Neuron (in vitro differentiated cells): Measurements from ENCODE around the gene NDFIP1.
"Not testable (repeated sequence)": the region's sequence is repeated elsewhere in the genome, so short reads cannot be mapped to it uniquely, and the experiment has no call there.

ENCODE experiments used
- H2AFZ ChIP-seq: one replicate; pipeline ENCODE4 v1.6.1; 2013; ENCODE audit warnings: low read depth, mild to moderate bottlenecking, inconsistent platforms, low read length, moderate library complexity
- H3K27me3 ChIP-seq: one replicate; pipeline ENCODE4 v1.6.1; 2013; ENCODE audit warnings: low read length; ENCODE audit not compliant: insufficient read depth
- H3K36me3 ChIP-seq: one replicate; pipeline ENCODE4 v1.6.1; 2013; ENCODE audit warnings: low read length; ENCODE audit not compliant: insufficient read depth
- H3K4me1 ChIP-seq: one replicate; pipeline ENCODE4 v1.6.1; 2013; ENCODE audit warnings: low read length; ENCODE audit not compliant: insufficient read depth
- H3K4me3 ChIP-seq: 2 replicates; pipeline ENCODE4 v1.5.1; 2013; ENCODE audit warnings: mild to moderate bottlenecking, low read length, moderate library complexity
- H3K9me3 ChIP-seq: one replicate; pipeline ENCODE4 v1.6.1; 2013; ENCODE audit warnings: low read length

NDFIP1 gene

GRCh38 chr5:142133330-142134206 is 25.0 kb downstream of the NDFIP1 start:
- H3K36me3 ChIP-seq: peaks cover 58% of the 10 kb centered on the region
- no peak overlapping the region for H2AFZ ChIP-seq
- H3K9me3 ChIP-seq: no peaks in the 10 kb centered on the region
- no peak overlapping the region for H3K4me3 ChIP-seq
- H3K27me3 ChIP-seq: no peaks in the 10 kb centered on the region
- H3K4me1 ChIP-seq: no peaks in the 10 kb centered on the region

- Histone ChIP-seq H2AFZ (no peak overlapping the region), H3K27me3 (no peaks in the 10 kb centered on the region), H3K36me3 (peaks cover 62% of the 10 kb centered on the region), H3K4me1 (no peaks in the 10 kb centered on the region), H3K4me3 (no peak overlapping the region), H3K9me3 (no peaks in the 10 kb centered on the region)
Observed at GRCh38 chr5:142134331-142135010, 25.9 kb downstream of the NDFIP1 start.

- no peaks in the 10 kb centered on the region for H3K27me3 ChIP-seq
- no peak overlapping the region for H2AFZ ChIP-seq
- H3K4me3 ChIP-seq: no peak overlapping the region
- no peaks in the 10 kb centered on the region for H3K9me3 ChIP-seq
- peaks cover 2% of the 10 kb centered on the region for H3K4me1 ChIP-seq
- H3K36me3 ChIP-seq: peaks cover 61% of the 10 kb centered on the region
Observed at GRCh38 chr5:142141463-142141862, 32.9 kb downstream of the NDFIP1 start.

- Histone ChIP-seq H3K36me3 (peaks cover 68% of the 10 kb centered on the region), H3K27me3 (no peaks in the 10 kb centered on the region), H3K4me1 (peaks cover 2% of the 10 kb centered on the region), H2AFZ (no peak overlapping the region), H3K9me3 (peaks cover 4% of the 10 kb centered on the region), H3K4me3 (no peak overlapping the region)
Observed at GRCh38 chr5:142143878-142144277, 35.3 kb downstream of the NDFIP1 start.

- H3K36me3 ChIP-seq: peaks cover 65% of the 10 kb centered on the region
Observed at GRCh38 chr5:142145106-142145900, 36.7 kb downstream of the NDFIP1 start.

GRCh38 chr5:142149363-142149762 is 40.8 kb downstream of the NDFIP1 start:
- Histone ChIP-seq H2AFZ (no peak overlapping the region), H3K4me1 (peaks cover 2% of the 10 kb centered on the region), H3K9me3 (peaks cover 4% of the 10 kb centered on the region), H3K4me3 (no peak overlapping the region), H3K36me3 (peaks cover 52% of the 10 kb centered on the region), H3K27me3 (no peaks in the 10 kb centered on the region)

More at GRCh38 chr5:142145106-142145900, 36.7 kb downstream of the NDFIP1 start:
- no peak overlapping the region for H3K4me3 ChIP-seq
- H2AFZ ChIP-seq: no peak overlapping the region
- no peaks in the 10 kb centered on the region for H3K27me3 ChIP-seq
- H3K4me1 ChIP-seq: peaks cover 2% of the 10 kb centered on the region
- peaks cover 4% of the 10 kb centered on the region for H3K9me3 ChIP-seq

- Histone ChIP-seq H3K4me3 (no peak overlapping the region), H3K9me3 (peaks cover 4% of the 10 kb centered on the region), H2AFZ (no peak overlapping the region), H3K4me1 (no peaks in the 10 kb centered on the region), H3K27me3 (no peaks in the 10 kb centered on the region), H3K36me3 (peaks cover 46% of the 10 kb centered on the region)
Observed at GRCh38 chr5:142150431-142150830, 41.9 kb downstream of the NDFIP1 start.

GRCh38 chr5:142151436-142152383 is 43.1 kb downstream of the NDFIP1 start:
- Histone ChIP-seq H3K27me3 (no peaks in the 10 kb centered on the region), H3K4me1 (peaks cover 5% of the 10 kb centered on the region), H2AFZ (no peak overlapping the region), H3K9me3 (peaks cover 4% of the 10 kb centered on the region), H3K4me3 (no peak overlapping the region), H3K36me3 (peaks cover 34% of the 10 kb centered on the region)

- H3K36me3 ChIP-seq: peaks cover 27% of the 10 kb centered on the region
- H3K4me3 ChIP-seq: no peak overlapping the region
- H3K9me3 ChIP-seq: no peaks in the 10 kb centered on the region
Observed at GRCh38 chr5:142152384-142152732, 43.8 kb downstream of the NDFIP1 start.

GRCh38 chr5:142153674-142154448 is 45.3 kb downstream of the NDFIP1 start:
- H3K27me3 ChIP-seq: no peaks in the 10 kb centered on the region
- peaks cover 10% of the 10 kb centered on the region for H3K4me1 ChIP-seq
- no peak overlapping the region for H3K4me3 ChIP-seq
- H3K9me3 ChIP-seq: no peaks in the 10 kb centered on the region
- H2AFZ ChIP-seq: no peak overlapping the region
- peaks cover 15% of the 10 kb centered on the region for H3K36me3 ChIP-seq

More at GRCh38 chr5:142152384-142152732, 43.8 kb downstream of the NDFIP1 start:
- Histone ChIP-seq H3K27me3 (no peaks in the 10 kb centered on the region), H3K4me1 (peaks cover 10% of the 10 kb centered on the region), H2AFZ (no peak overlapping the region)

- not testable (repeated sequence) for H3K9me3 ChIP-seq, H3K27me3 ChIP-seq, H3K4me3 ChIP-seq, H2AFZ ChIP-seq
- peaks cover 14% of the 10 kb centered on the region for H3K36me3 ChIP-seq
- H3K4me1 ChIP-seq: peaks cover 10% of the 10 kb centered on the region
Observed at GRCh38 chr5:142154449-142154841, 45.9 kb downstream of the NDFIP1 start.
